Left ventricle myocardium inferior (tissue), 1 donor: ENCODE measurements around the gene NHS. TPM values are rescaled to one million over a fixed set of nuclear protein-coding genes. Genes with fewer than 3 reads are reported as not detected.

Experiments used
- DNase-seq: peaks from one replicate; pipeline ENCODE4 v3.0.0-alpha.2; 2020
- H3K27ac ChIP-seq: fragments of 200-600 bp; replicated peaks from 2 replicates; pipeline ENCODE4 v1.8.0; 2021
- H3K27me3 ChIP-seq: fragments of 200-600 bp; 2 replicates; pipeline ENCODE4 v1.8.0; 2021; ENCODE audit warnings: low read depth
- H3K36me3 ChIP-seq: fragments of 200-600 bp; 2 replicates; pipeline ENCODE4 v1.8.0; 2021
- H3K4me1 ChIP-seq: fragments of 200-600 bp; 2 replicates; pipeline ENCODE4 v1.8.0; 2021
- H3K4me3 ChIP-seq: fragments of 200-600 bp; 2 replicates; pipeline ENCODE4 v1.8.0; 2021; ENCODE audit warnings: mild to moderate bottlenecking, moderate library complexity
- H3K9me3 ChIP-seq: fragments of 200-600 bp; replicated peaks from 2 replicates; pipeline ENCODE4 v1.8.0; 2021
- intact Hi-C: fragments of 100-400 bp; cut with micrococcal nuclease; formaldehyde crosslinking; loops from one replicate; pipeline ENCODE4 v1.11.0; 2022
- total RNA-seq: library from RNA; stranded (reverse); fragmentation: NEBNext Ultra II Directional; extraction: Animal tissue kit (Norgen Biotek cat#: 25700); gene quantifications from one replicate; pipeline ENCODE4 v1.2.1, GENCODE V29; 2021
- TF ChIP-seq, protein P1 (sequence below): fragments of 200-600 bp; IDR thresholded peaks from 2 replicates; pipeline ENCODE4 v1.8.0; 2021; ENCODE audit warnings: antibody characterized with exemption, mild to moderate bottlenecking, borderline replicate concordance
- donor health status: DM: no; HTN: yes; CAD: no; lungs with severe emphysema.

NHS gene
- total RNA-seq, 1 donor from 2014 or later: 1.0 TPM

DNA sequence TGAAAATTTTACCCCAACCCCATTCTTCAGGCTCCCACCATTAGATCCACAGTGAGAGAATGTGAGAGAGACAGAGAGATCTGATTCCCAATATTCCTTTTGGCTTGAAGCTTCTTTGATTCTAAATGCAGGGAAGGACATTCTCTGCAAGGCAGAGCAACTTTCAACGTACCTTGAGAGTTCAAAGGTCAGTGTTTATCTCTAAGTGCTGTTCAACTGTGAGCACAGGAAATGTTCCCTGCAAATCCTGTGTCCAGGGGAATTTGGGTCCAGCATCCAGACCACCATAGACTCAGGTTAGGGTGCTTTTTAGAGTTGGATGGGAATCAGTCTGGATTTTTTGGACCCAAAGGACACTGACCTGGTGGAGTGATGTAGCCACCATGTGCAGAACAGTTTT, 97.4 kb downstream of the NHS start:
- intact Hi-C loops: no loop called here

GRCh38 chrX:17473021-17473420, 98.0 kb downstream of the NHS start:
- Histone ChIP-seq H3K27me3 (no peaks in the 10 kb centered on the region), H3K4me1 (peaks cover 11% of the 10 kb centered on the region), H3K4me3 (no peak overlapping the region), H3K36me3 (no peaks in the 10 kb centered on the region), H3K27ac (no peak overlapping the region), H3K9me3 (no peaks in the 10 kb centered on the region)
- DNase-seq: no peak
- intact Hi-C loops: no loop called here
- TF ChIP-seq, protein P1, sequence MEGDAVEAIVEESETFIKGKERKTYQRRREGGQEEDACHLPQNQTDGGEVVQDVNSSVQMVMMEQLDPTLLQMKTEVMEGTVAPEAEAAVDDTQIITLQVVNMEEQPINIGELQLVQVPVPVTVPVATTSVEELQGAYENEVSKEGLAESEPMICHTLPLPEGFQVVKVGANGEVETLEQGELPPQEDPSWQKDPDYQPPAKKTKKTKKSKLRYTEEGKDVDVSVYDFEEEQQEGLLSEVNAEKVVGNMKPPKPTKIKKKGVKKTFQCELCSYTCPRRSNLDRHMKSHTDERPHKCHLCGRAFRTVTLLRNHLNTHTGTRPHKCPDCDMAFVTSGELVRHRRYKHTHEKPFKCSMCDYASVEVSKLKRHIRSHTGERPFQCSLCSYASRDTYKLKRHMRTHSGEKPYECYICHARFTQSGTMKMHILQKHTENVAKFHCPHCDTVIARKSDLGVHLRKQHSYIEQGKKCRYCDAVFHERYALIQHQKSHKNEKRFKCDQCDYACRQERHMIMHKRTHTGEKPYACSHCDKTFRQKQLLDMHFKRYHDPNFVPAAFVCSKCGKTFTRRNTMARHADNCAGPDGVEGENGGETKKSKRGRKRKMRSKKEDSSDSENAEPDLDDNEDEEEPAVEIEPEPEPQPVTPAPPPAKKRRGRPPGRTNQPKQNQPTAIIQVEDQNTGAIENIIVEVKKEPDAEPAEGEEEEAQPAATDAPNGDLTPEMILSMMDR: no peak

More for the DNA sequence above, 97.4 kb downstream of the NHS start:
- H3K27me3 ChIP-seq: no peaks in the 10 kb centered on the region
- no peak for DNase-seq
- no peaks in the 10 kb centered on the region for H3K9me3 ChIP-seq
- H3K36me3 ChIP-seq: no peaks in the 10 kb centered on the region
- H3K4me1 ChIP-seq: peaks cover 11% of the 10 kb centered on the region
- TF ChIP-seq, protein P1: no peak
- no peak overlapping the region for H3K27ac ChIP-seq
- H3K4me3 ChIP-seq: no peak overlapping the region

GRCh38 chrX:17474892-17475291, 99.9 kb downstream of the NHS start:
- no peaks in the 10 kb centered on the region for H3K9me3 ChIP-seq

DNA sequence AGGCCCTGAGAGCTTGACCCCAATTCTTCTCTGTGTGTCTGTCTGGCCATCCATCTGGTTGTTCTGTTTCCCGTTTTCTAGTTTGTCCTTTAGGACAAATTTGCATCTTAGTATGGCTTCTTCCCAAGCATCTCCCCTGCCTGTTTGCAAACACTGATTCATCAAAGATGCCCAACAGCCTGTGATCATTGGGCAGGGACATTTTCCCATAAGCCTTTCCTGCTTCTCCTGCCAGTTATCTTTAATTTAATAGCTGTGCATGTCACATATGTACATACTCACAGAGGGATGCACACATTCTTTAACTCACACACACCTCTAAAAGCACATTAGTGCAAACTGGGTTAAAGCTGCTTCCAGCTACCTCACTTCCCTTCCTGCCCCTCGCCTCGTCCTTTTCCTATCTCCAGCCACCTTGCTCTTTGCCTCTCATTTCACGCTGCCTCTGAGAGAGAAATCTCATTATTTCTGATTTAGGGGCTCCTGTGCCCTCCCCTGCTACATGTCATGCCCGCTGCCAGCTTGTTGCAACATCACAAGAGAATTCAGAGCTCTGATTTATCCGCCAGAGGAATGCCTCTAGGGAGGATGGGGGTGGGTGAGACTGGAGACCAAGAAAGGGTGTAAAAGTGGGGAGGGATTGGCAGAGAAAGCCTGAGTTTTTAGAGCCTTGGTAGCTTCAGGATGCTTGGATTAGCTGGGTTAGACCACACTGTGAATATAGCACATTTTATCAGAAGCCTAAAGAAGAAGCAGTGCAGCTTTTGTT, 100.6 kb downstream of the NHS start:
- intact Hi-C loops: no loop called here
- Histone ChIP-seq H3K27me3 (no peaks in the 10 kb centered on the region), H3K36me3 (no peaks in the 10 kb centered on the region), H3K4me3 (no peak overlapping the region), H3K4me1 (peaks cover 11% of the 10 kb centered on the region), H3K27ac (peak overlapping the region; percentile 5), H3K9me3 (no peaks in the 10 kb centered on the region)
- no peak for DNase-seq
- TF ChIP-seq, protein P1: no peak

More at GRCh38 chrX:17474892-17475291, 99.9 kb downstream of the NHS start:
- no peak overlapping the region for H3K4me3 ChIP-seq
- intact Hi-C loops: no loop called here
- peaks cover 11% of the 10 kb centered on the region for H3K4me1 ChIP-seq
- DNase-seq: no peak
- H3K36me3 ChIP-seq: no peaks in the 10 kb centered on the region
- TF ChIP-seq, protein P1: no peak
- H3K27ac ChIP-seq: peak overlapping the region; percentile 5
- H3K27me3 ChIP-seq: no peaks in the 10 kb centered on the region

GRCh38 chrX:17476411-17476810, 101.4 kb downstream of the NHS start:
- Histone ChIP-seq H3K9me3 (no peaks in the 10 kb centered on the region), H3K27ac (no peak overlapping the region), H3K27me3 (no peaks in the 10 kb centered on the region), H3K4me1 (peaks cover 11% of the 10 kb centered on the region), H3K4me3 (no peak overlapping the region), H3K36me3 (no peaks in the 10 kb centered on the region)
- no peak for DNase-seq
- intact Hi-C loops: no loop called here
- TF ChIP-seq, protein P1: no peak
